HG03039 (cell line): Measurements from ENCODE around the gene CAV1.
"Not testable (repeated sequence)": the region's sequence is repeated elsewhere in the genome, so short reads cannot be mapped to it uniquely, and the experiment has no call there.

Experiments
- ATAC-seq: cut with Tn5 transposase; IDR thresholded peaks from one replicate; pipeline ENCODE4 v1.9.1; 2021; ENCODE audit warnings: mild to moderate bottlenecking, moderate library complexity; ENCODE audit not compliant: unreplicated experiment

The CAV1 gene, protein sequence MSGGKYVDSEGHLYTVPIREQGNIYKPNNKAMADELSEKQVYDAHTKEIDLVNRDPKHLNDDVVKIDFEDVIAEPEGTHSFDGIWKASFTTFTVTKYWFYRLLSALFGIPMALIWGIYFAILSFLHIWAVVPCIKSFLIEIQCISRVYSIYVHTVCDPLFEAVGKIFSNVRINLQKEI

DNA sequence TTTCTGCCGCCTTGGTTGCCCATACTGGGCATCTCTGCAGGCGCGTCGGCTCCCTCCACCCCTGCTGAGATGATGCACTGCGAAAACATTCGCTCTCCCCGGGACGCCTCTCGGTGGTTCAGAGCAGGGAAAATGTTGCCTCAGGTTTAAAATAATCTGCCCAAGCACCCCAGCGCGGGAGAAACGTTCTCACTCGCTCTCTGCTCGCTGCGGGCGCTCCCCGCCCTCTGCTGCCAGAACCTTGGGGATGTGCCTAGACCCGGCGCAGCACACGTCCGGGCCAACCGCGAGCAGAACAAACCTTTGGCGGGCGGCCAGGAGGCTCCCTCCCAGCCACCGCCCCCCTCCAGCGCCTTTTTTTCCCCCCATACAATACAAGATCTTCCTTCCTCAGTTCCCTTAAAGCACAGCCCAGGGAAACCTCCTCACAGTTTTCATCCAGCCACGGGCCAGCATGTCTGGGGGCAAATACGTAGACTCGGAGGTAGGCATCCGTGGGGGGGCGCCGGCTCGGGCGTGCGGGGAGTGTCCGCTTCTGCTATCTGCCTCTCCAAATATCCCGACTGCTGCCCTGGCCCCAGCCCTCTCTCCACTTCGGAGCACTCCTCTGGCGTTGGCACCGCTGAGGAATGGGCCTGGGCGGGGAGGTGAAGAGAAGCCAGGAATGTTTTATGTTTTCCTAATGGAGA, at the start of gene CAV1:
Gene CAV1, plus strand, starts transcription at position 428 of the 689 bp plus-strand sequence. Its CDS starts 27 bp downstream, at position 455.
- no peak for ATAC-seq

DNA sequence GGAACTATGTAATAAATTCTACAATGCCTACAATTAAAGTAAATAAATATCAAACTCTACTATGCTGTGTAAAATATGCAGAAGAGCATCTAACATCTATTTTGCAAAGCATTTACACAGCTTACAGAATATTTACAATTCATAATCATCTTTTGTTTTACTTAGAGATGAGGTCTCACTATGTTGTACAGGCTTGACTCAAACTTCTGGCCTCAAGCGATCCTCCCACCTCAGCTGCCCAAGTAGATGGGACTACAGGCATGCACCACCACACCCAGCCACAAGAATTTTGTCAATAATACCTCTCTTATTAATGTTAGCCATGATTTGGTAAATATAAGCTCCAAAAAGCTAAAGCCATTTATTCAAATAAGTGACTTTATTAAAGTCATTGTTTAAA, 47.2 kb upstream of the CAV1 start:
- no peak for ATAC-seq

DNA sequence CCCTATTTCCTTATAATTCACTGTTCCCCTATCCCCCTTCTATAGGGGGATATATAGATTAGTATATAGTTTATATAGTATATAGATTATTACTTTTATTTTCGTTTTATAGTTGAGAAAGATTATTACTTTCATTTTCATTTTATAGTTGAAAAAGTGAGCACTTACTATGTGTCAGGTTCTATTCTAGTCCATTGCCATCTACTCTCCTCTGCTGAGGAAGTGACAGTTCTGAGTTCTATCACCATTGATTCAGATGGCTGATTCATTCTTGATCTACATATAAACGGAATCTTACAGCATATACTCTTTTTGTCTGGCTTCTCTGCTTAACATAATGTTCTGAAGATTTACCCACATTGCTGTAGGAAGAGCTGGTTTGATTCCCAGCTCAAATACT, 46.0 kb upstream of the CAV1 start:
- ATAC-seq, result no peak

DNA sequence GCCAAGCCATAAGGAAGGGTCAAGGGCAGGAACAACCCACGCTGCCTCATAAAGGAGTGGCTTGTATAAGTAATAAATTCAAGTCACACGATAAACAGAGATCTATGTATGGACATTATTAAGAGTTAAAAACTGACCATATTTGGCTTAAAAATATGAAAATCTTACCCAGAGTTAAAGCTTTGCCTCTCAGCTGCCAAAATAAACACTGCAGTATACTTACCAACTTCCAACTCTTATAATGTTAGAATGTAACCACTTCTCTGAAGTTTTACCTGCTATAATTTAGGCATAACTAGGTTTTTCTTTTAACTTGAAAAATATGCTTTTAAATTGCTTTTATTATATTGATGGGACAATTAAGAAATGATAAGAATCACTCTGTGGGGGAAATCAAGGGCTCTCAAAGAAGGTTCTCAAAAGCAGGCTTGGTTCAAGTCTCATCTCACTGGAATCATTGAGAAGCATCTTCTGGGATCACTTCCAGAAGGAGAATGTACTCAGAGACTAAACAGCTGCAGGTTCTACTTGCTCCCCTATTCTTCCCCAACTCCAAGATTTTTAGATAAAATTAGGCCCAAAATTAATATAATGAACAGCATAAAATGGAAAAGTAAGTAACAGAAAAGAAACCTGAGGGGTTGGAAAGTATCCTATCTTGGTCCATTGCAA, 41.4 kb upstream of the CAV1 start:
- no peak for ATAC-seq

DNA sequence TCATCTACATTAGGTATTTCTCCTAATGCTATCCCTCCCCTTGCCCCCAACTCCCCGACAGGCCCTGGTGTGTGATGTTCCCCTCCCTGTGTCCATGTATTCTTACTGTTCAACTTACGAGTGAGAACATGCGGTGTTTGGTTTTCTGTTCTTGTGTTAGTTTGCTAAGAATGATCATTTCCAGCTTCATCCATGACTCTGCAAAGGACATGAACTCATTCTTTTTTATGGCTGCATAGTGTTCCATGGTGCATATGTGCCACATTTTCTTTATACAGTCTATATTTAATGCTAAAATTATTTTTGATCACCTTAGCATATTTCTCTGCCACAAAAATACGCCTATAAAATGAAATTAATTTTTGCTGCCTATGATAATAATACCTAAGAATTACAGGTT, 40.4 kb upstream of the CAV1 start:
- not testable (repeated sequence) for ATAC-seq

DNA sequence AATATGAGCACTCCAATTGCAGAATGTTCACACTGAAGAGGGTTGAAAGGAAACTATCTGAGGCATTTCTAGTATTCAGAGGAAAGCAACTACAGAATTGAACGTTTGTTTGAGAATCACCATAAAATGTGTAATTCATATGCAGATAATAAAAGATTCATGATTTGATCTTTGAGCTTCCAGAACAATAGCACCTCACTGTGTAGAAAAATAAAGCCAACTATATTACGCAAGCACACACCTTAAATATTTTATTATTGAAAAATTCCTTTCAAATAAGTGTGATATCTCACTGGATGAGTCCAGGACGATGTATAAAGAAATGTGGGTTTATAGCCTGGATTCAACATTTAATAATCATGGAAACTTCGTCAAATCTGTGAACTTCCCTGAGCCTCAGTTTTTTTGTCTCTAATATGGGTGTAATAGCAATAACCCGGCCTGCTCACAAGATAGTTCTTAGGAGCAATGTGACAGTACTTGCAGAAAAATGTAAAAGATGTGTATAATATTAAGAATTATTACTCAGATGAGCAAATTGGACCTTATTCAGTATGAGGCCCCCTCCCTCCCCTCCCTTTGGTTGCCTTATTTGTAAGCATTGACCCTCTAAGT, 36.8 kb upstream of the CAV1 start:
- ATAC-seq, result no peak

DNA sequence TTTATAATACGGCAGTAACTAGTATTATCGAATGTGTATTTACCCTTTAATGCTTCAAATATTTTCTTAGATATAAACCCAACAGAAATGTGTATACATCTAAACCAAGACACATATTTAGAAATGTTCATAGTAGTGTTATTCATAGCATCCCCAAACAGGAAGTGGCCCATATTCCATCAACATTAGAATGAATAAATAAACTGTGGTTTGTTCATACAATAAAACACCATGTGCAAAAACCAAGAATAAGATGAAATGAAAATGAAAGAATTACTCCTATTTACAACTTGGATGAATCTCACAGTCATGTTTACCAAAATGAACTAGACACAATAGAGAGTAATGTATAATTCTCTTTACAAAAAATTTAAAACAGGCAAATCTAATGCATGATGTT, 34.5 kb upstream of the CAV1 start:
- ATAC-seq, result no peak

DNA sequence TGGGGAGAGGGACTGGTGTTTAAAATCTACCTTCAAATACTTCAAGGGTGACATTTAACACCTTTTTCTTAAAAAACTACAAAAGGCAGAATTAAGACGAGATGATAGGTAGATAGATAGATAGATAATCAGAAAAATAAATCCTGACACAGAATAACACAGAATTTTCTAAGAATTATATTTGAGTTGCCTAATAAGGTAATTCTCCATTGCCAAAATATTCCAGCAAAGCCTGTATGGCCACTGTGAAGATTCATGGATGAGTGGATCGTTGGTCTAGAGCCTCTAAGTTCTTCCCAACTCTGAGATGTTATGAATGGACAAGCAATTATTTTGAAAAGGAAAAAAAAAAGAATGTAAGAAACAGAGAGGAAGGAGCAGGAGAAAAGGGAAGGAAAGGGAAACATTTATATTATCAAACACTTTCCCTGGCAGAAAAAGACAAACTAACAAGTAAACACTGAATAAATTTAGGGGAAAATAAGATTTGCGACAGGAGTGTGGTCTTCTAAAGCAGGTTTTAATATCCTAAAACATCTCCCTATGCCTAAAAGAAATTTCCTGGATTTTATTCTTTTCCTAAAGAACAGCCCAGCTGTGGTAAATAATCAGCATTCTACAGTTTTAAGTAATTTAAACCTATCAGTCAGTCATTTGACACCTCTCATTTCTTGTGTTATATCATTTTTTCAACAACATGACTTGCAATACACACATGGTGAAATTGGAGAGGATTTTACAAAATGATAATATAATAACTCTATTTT, 32.8 kb upstream of the CAV1 start:
- ATAC-seq, result no peak

DNA sequence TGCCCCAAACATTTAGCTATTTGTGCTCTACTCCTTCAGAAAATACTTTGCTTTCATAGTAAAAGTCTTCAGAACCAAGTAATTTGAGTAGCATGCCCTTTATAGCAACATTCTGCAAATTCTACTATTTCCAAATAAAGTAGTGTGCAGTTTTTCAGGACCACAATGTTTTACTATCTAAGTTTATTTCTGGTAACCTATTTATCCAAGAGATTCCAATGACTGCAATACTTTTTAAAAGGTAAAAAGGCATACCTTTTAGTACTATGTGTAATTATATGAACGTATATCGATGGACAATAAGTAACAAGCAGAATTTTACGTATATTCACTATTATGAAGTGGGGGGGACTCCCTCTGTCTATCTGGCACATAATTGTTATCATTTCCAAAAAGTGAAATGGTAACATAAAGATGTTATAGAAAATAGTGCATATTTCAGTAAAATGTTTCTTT, 32.2 kb upstream of the CAV1 start:
- no peak for ATAC-seq

DNA sequence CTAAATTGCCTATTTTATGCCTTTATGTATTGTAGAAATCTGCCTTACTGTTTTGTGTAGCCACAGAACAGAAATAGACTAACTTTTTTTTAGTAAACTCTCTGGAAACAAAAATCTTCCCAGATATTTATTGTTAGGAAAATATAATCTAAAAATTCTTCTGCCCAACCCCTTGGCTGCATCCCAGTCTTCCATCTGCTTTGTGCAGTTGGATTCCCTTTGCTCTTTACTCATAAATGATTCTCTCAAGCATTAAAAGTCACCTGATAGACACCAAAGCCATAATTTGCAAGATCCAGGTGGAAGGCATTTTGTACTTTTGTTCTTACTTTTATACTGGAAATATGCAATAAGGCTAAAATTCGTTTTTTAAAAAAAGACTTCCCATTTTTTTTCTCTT, 31.4 kb upstream of the CAV1 start:
- ATAC-seq, result no peak

DNA sequence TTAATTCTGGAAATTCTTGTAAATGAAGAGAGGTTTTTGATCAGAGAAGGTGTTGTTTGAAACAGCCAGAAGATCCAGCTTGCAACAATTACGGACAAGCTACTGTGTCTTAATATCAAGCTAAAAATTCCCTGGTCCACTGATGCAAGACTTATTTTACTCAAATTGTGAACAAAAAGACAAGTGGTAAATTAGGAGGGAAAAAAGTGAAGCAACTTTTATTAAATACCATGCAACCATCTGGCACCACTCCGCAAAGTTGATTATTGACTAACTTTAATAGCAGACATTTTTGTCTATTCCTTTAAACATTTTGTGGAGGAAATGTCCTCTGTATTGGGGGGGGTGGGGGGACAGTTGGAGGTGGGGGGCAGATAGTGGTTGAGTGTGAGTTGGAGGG, 30.4 kb upstream of the CAV1 start:
- ATAC-seq, result no peak

DNA sequence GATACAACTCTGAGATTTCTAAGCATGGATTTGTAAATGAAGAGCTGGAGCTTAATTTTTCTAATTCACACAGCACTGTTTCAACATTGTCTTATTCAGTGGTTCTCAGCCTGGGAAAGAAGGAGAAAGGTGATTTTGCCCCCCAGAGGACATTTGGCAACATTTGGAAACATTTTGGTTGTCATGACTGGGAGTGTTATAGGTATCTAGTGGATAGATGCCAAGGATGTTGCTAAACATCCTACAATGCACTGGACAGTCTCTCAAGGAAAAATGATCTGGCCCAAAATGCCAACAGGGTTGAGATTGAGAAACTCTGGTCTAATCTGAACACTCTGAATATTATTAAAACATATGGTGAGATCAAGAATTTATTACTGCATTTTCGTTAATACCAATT, 29.1 kb upstream of the CAV1 start:
- ATAC-seq, result no peak

DNA sequence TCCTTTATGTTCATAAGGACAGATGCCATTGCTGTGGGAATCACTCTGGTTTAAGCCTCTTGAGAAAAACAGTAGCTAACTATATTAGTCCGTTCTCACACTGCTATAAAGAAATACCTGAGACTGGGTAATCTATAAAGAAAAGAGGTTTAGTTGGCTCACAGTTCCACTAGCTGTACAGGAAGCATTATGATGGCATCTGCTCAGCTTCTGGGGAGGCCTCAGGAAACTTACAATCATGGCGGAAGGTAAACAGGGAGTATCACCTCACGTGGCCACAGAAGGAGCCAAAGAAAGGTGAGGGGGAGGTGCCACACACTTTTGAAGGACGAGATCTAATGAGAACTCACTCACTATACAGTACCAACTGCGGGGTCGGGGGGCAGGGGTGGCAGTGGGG, 28.2 kb upstream of the CAV1 start:
- no peak for ATAC-seq

DNA sequence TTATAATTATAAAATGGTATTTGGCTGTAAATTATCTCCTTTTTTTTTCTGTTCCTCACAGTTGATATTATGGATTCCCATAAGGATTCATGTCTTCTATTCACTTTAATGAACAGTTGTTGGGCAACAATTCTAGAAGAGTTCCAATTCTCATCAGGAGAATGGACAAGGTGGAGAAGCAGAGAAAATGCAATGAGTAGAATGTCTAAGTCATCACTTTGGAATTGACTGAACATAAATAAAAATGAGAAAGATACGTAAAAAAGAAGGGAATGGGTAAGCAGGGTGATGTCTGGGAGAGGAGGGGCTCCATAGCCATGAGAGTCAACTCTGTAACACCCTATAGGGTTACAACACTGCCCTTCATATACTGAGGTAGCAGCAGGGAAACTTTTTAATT, 27.1 kb upstream of the CAV1 start:
- no peak for ATAC-seq

DNA sequence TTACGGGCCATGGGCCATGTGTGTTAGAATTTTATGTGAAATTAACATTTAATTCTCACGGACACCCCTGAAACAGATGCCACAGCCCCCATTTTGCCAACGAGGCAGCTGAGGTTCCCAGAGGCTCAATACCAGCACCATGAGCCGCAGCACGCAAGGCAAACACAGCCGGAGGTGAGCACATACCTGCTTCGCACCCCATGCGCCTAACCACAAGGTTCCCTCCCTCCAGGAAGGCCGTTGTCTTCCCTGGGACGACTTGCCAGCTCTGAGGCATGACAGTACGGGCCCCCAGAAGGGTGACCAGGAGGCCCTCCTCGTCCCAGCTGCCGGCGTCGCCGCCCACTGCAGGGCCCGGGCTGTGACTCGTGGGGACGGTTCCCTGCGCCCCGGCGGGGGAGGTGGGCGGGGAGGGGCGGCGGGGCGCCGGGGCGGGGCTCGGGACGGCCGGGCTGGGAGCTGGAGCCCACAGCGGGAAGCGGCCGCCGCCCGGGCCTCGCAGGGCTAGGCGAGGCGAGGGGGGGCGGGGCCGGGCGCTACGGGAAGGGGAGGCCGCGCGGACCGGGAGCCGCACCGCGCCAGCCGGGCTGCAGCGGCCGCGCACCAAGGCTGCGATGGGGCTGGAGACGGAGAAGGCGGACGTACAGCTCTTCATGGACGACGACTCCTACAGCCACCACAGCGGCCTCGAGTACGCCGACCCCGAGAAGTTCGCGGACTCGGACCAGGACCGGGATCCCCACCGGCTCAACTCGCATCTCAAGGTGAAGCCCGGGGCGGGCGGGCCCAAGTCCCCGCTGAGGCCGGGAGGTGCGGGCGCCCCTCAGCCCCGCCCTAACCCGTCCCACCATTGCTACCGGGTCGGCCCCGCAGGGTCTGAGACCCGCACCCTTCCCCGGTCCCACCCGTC, 25.4 kb upstream of the CAV1 start, which contains the start of gene CAV2:
Gene CAV2, plus strand, starts transcription at position 571 of the 910 bp plus-strand sequence. Its CDS starts 44 bp downstream, at position 615.
- ATAC-seq, result no peak

DNA sequence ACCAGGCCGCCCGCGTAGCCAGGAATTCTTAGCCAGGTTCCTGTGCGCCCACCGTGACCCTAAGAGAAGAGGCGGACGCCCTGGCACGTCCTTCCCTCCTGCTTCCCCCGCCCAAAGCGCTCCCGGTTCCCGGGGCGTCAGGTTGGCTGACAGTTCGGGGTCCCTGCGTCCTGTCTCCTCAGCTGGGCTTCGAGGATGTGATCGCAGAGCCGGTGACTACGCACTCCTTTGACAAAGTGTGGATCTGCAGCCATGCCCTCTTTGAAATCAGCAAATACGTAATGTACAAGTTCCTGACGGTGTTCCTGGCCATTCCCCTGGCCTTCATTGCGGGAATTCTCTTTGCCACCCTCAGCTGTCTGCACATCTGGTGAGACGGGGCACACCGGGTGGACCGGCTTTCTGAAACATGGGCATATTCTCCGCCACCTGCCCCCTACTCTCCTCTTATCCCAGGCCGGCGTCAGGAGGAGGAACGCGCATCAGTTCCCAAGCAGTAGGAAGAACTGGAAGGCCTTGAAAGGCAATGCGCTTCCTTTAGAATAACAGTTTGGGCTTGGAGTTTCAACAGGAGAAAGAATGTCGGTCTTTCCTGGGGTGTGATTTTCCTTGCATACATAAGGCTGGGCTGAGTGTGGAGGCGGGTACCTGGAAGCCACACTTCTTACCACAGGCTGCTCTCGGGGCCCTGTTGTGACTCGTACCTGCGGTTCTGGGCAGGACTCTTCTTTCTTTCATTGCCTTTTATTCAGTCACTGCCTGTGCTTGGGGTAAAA, 24.6 kb upstream of the CAV1 start:
- ATAC-seq, result no peak

DNA sequence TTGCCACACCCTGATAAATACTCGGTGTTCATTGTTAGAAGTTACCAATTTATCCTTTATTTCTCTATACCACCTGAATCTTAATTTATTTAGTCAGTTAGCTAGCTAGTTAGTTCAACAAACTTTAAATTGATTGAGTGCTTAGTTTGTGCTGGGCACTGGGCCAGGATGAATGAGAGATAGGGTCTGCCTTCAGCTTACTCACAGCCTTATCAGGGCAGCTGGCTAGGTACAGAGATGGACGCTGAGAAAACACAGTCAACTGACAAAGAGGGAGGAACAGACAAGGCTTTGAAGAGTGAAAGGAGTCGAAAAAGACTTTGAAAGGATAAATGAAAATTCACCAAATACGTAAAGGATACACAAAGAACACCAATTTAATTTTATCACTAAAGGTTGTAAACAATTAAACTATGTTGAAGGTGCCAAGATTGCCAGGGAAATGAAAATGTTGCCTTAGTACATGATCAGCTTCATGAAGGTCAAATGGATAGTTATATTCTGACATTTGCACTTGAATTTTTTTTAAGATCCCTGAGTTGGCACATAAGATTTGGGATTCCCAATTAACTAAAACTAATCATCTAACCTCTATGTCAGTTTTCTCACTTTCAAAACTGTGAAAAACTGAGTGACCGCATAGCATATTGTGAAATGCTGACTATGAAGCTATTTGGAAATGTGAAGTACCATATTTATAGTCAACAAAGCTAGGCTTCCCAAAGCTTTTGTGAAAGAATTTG, 23.2 kb upstream of the CAV1 start:
- ATAC-seq, result no peak
